IPS DF 4.7 (cell line): ENCODE measurements around the gene MED31.
"Not testable (repeated sequence)": the region's sequence is repeated elsewhere in the genome, so short reads cannot be mapped to it uniquely, and the experiment has no call there.

Experiments
- DNase-seq: peaks from one replicate; pipeline ENCODE4 v3.0.0-alpha.2; 2013; ENCODE audit warnings: low spot score; ENCODE audit errors: extremely low read depth

MED31 gene

DNA sequence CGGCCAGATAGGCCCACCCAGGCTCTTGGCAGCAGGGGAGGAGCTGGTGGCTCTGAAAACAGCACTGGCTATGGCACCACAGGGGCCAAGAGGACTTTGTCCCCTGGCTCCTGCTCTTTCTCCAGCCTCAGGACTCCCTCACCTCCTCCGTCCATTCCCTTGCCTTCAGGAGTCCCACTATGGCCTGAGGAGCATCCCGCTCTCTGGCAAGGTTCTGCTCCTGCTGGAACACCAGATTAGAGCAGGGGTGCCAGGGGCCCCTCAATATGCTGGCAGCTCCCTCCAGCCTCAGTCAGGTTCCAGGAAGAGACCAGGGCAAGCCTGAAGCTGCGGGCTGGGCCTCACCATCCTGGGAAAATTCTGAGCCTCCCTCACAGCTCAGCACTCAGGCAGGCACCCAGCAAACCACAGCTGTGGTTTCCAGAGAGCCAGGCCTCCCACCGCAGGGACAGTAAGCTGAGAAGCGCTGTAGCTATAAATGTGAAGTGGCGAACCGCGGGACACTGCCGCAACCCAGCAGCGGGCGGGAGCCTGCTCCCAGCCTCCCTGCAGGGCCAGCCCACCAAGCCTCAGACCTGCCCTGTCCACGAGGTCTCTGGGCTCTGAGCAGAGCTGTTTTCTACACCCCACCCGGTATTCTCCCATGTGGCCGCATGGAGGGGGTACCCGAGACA lies 25.9 kb upstream of the MED31 start:
- DNase-seq, result no peak

DNA sequence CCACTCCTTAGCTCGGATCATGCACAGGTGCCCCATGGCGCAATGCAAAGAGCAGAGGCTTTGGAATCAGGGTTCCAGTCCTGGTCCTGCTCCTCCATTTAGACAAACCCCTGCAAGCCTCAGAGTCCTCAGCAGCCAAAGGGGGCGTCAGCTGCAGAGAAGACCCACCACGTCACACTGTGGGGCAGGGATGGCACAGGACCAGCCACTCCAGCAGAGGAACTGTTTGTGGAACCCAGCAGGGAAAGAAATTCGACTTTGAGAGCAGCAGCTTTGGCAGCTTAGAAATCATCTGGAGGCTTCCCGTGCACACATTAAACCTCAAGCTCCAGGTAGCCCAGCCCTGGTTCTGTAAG lies 25.4 kb upstream of the MED31 start:
- no peak for DNase-seq

GRCh38 chr17:6675201-6675825 lies 23.9 kb upstream of the MED31 start:
- DNase-seq, result no peak

- no peak for DNase-seq
These were observed 23.2 kb upstream of the MED31 start for GRCh38 chr17:6674586-6674985.

GRCh38 chr17:6671431-6671830 lies 20.0 kb upstream of the MED31 start:
- no peak for DNase-seq

DNA sequence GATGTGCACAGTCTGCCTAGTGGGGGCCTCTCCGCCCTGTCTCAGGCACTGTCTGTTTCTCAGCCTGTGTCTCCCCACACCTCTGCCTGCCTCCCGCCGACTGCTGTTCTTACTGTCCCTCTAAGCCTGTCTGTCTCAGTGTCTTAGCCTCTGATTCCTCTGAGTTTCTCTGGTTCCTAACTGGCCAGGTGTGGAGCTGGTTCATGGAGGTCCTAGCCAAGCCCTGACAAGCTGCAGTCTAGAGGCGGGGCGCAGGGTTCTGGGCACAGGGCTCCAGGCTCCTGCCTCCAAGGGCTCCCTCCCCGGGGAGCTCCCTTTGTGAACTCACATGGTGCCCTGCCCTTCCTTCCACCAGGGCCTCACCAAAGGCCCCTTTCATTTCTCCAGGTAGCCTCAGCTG lies 19.6 kb upstream of the MED31 start:
- no peak for DNase-seq

DNA sequence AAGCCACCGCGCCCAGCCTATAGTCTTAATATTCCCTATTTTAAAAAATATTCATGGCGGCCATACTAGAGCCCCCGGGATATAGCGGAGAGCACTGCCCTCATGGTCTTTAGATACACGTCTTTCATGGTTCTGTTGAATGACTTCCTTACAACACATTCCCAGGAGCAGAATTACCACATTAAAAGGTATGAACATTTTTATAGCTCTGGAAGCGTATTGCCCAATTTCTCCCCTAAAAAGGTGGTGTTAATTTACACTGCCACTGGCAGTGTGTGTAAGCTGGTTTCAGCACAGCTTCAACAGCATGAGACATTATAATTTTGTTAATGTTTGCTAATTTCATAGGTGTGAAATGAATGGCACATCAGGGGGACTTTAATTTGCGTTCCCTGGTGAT lies 19.2 kb upstream of the MED31 start:
- no peak for DNase-seq

DNA sequence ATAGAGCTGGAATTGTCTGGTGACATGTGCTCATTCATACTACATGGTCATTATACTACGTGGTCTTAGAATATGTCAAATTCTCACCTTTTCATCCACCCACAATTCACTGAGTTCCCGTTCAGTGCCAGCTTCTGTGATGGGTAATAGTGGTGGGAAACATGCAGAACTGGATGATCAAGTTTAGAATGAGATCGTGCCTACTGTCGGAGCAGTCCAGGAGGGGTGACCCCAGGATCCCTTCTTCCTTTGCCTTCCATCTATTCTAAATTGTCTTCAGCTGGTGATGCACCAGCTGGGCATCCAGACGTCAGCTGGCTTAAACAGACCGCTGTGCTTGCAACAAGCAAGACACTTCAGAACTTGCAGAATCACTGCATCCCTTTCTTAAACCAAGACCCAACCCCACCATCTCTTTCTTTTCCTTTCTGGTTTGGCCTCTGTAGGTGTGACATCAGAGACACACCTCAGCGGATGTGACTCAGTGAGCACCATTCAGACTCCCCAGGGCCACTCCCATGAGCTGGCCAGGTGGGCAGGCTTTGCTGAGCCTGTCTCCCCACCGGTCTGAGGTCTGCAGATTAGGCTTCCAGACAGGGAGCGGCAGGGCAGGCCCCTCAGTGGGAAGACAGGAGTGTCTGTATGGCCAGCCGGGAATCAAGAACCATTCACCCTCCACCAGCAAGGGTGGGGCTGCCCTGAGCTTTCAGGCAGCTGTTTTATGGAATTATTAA lies 18.2 kb upstream of the MED31 start:
- no peak for DNase-seq

DNA sequence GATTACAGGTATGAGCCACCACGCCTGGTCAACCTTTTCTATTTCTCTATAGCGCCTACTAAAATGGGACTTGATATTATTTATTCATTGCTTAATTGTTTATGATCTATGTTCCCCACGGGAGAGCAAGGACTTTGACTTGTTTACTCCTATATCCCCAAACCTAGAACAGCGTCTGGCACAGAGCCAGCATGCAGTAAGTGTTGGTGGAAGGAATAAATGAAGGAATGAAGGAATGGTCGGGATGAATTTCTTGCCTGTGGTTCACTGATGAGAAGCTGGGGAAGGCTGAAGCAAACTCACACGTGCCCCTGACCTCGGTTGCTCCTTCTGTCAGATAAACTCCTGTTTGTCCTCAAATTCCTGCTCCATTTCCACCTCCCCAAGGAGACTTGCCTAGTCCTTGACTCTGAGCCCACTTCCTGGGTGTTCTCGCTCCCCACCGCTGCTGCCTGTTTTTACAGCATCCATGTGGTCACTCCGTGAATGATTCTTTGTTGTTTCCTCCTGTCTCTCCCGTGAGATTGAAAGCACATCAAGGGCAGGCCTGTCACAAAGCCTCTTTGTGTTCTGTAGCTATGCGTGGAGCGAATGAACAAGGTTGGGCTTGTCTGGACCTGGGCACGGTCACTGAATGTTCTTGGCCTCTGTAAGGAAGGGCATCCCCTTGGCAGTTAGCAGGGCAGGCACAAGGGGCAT lies 17.5 kb upstream of the MED31 start:
- no peak for DNase-seq

GRCh38 chr17:6668219-6668618 lies 16.8 kb upstream of the MED31 start:
- DNase-seq, result no peak

- DNase-seq, result no peak
These were observed 16.1 kb upstream of the MED31 start for GRCh38 chr17:6667516-6667915.

- DNase-seq, result no peak
These were observed 15.2 kb upstream of the MED31 start for GRCh38 chr17:6666557-6666956.

DNA sequence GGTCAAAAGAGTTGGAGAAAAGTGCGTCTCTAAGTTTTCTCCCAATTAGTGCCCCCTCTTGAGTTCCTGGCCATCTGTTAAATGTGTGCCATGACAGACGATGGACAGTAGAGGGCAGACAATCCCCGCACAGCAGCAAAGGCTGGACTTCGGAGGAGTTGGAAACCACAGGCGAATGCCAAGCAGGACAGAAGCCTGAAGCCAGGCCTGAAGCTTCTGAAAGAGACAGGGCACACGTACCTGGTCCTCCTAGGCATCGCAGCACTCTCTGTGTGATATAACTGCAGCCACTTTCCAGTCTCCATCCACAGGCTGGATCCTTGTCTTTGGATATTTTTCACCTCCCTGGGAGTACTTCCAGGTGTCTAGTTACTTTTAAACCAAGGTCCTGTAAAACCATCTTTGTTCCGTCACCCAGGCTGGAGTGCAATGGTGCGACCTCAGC lies 14.7 kb upstream of the MED31 start:
- DNase-seq, result no peak

GRCh38 chr17:6663200-6663599 lies 11.8 kb upstream of the MED31 start:
- not testable (repeated sequence) for DNase-seq

- no peak for DNase-seq
These were observed 10.1 kb upstream of the MED31 start for GRCh38 chr17:6661464-6661848.

DNA sequence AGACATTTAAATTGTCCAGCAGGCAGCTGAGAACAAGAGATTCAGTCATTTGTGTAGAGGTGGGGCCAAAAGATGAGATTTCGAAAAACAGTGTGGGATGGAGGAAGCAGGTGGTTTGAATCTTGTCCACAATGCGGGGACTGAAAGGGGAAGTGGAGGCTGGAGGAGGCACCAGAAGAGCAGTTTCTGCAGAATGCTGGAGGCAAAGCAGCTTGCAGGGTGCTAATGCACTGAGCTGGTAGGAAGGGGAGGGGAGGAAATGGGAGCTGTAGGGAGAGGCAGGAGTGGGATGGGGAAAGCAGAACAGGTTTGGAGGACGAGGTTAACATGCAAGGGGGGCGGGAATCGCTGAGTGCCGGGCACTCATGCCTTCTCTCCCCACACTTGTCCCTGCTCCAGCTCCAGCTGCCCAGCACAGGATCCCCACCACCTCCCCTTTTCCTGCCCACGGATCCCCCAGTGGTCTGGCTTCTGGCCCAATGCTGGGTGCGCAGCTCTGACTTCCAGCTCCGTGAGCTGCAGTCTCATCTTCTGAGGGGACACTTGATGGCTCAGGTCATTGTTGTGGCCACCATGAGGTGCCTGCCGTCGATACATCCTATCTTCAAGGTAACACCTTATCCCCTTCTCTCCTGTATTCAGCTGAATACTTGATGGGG lies 9.5 kb upstream of the MED31 start:
- no peak for DNase-seq

GRCh38 chr17:6660101-6660500 lies 8.7 kb upstream of the MED31 start:
- DNase-seq, result no peak

DNA sequence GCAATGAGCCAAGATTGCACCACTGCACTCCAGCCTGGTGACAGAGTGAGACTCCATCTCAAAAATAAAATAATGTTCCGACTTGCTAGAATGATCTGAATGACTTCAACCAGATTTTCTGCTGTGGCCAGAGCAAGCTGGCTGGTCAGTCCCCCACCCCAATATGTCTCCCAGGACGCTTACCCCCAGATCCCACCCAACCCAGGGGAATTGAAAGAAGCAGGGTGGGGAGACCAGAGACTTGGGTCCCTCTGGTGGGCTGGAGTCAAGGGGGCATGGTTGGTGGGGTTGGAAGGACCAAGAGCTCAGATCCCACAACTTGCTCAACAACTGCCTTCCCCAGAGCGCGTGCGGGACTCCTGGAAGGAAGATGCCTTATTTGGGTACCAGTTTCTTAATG lies 7.0 kb upstream of the MED31 start:
- not testable (repeated sequence) for DNase-seq

DNA sequence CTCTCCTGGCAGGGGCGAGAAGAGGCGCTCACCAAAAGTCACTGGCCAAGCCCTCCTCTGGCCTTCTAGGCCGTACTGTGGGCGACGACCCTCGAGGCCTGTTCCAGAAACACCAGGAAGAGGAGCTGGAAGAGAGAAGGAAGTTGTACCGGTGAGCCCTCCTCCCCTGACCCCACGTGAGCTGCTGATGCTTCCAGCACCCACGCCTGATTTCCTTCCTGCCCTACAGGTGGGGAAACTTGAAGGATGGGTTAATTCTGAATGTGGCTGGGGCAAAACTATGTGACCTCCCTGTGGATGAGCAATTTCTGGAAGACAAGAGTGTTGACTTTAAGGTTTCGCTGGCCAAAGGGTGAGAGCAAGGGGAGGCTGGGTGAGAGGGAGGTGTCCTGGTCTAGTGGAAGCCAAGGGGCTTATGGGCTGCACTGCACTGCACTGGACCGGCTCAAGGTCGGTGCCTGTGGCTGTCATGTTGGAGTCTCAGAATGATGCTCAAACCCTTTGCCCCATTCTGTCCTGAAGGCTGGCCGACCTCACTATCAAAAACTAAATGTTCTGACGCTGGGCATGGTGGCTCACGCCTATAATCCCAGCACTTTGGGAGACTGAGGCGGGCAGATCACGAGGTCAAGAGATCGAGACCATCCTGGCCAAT lies 6.4 kb upstream of the MED31 start:
- no peak for DNase-seq

DNA sequence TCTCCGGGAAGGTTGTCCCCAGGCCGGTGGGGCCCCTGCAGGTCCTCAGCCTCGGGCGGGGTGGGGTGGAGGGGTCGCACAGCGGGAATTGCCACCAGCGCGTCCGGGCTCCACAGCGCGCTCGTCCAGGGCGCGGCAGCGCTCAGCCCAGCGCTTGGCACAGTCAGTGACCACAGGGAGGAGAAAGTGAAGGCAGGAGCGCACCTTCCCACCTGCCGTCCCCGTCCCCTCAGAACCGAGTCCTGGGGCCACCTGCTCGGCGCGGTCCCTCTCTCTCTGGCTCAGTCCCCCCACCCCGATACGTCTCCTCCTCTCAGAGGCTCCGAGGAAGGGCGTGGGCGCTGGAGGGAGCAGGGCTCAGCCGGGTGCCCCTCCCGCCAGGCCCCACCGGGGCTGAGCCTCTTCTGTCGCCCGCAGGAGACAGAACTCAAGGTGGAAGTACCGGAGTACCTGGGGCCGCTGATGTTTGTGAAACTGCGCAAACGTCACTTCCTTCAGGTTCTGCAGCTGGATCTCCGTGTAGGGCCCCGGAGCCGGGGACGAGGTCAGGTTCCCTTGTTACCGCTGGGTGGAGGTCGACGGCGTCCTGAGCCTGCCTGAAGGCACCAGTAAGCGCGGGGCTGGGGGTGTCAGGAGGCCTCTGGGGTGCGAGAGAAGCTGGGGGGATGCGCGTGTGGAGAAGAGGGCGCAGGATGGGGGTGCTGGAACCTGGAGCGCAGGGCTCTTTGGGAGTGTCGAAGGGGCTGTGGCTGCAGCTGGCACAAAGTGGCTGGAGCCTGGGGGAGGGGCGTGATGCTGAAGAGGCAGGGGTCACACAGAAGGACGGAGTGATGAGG lies 5.6 kb upstream of the MED31 start:
- not testable (repeated sequence) for DNase-seq
